Mesendoderm (in vitro differentiated cells): ENCODE data around the gene PARP14.
"Not testable (repeated sequence)": the region's sequence is repeated elsewhere in the genome, so short reads cannot be mapped to it uniquely, and the experiment has no call there.

Source experiments
- DNase-seq: peaks from one replicate; pipeline ENCODE4 v3.0.0; 2013
- H2AK5ac ChIP-seq: 2 replicates; pipeline ENCODE4 v1.6.1; 2013; ENCODE audit warnings: low read length, inconsistent platforms
- H2BK120ac ChIP-seq: 2 replicates; pipeline ENCODE4 v1.6.1; 2013; ENCODE audit warnings: low read depth, mild to moderate bottlenecking, low read length, moderate library complexity, mixed read lengths
- H2BK15ac ChIP-seq: replicated peaks from 2 replicates; pipeline ENCODE4 v1.6.1; 2013; ENCODE audit warnings: low read depth, mild to moderate bottlenecking, moderate library complexity
- H2BK5ac ChIP-seq: 2 replicates; pipeline ENCODE4 v1.6.1; 2013; ENCODE audit warnings: low read length, inconsistent platforms
- H3K18ac ChIP-seq: 2 replicates; pipeline ENCODE4 v1.6.1; 2013; ENCODE audit warnings: mild to moderate bottlenecking, low read length, mixed read lengths
- H3K23ac ChIP-seq: one replicate; pipeline ENCODE4 v1.6.1; 2013; ENCODE audit warnings: low read length
- H3K27ac ChIP-seq: 2 replicates; pipeline ENCODE4 v1.5.1; 2013; ENCODE audit warnings: low read depth, mild to moderate bottlenecking, inconsistent platforms, low read length, moderate library complexity
- H3K27me3 ChIP-seq: 2 replicates; pipeline ENCODE4 v1.6.1; 2013; ENCODE audit warnings: low read length, control low read depth, mild to moderate bottlenecking, inconsistent platforms; ENCODE audit not compliant: insufficient read depth, poor library complexity
- H3K36me3 ChIP-seq: 2 replicates; pipeline ENCODE4 v1.6.1; 2013; ENCODE audit warnings: low read length, inconsistent platforms; ENCODE audit not compliant: control insufficient read depth, insufficient read depth
- H3K4ac ChIP-seq: one replicate; pipeline ENCODE4 v1.6.1; 2013; ENCODE audit warnings: low read depth, mild to moderate bottlenecking, low read length, moderate library complexity
- H3K4me1 ChIP-seq: 2 replicates; pipeline ENCODE4 v1.6.1; 2013; ENCODE audit warnings: low read depth, low read length, inconsistent platforms; ENCODE audit not compliant: control insufficient read depth
- H3K4me2 ChIP-seq: 2 replicates; pipeline ENCODE4 v1.6.1; 2013; ENCODE audit warnings: low read length
- H3K4me3 ChIP-seq: 2 replicates; pipeline ENCODE4 v1.5.1; 2013; ENCODE audit warnings: mild to moderate bottlenecking, low read length
- H3K56ac ChIP-seq: one replicate; pipeline ENCODE4 v1.6.1; 2013; ENCODE audit warnings: low read length
- H3K79me1 ChIP-seq: 2 replicates; pipeline ENCODE4 v1.6.1; 2013; ENCODE audit warnings: low read length, inconsistent platforms
- H3K79me2 ChIP-seq: 2 replicates; pipeline ENCODE4 v1.6.1; 2013; ENCODE audit warnings: mild to moderate bottlenecking, low read length; ENCODE audit not compliant: control insufficient read depth, insufficient read depth
- H3K9ac ChIP-seq: 2 replicates; pipeline ENCODE4 v1.6.1; 2013; ENCODE audit warnings: low read length, inconsistent platforms
- H4K5ac ChIP-seq: one replicate; pipeline ENCODE4 v1.6.1; 2013; ENCODE audit warnings: low read length
- H4K8ac ChIP-seq: one replicate; pipeline ENCODE4 v1.6.1; 2013; ENCODE audit warnings: low read depth, mild to moderate bottlenecking, control low read depth, low read length, moderate library complexity
- WGBS: extraction: QIAGEN DNeasy Blood & Tissue Kit; methylation state at CpG from one replicate; pipeline ENCODE4 v1.1.7; 2013; ENCODE audit warnings: low lambda C conversion rate, missing lambda C conversion rate; ENCODE audit not compliant: insufficient coverage; ENCODE audit errors: extremely low coverage; 5-methylcytosine and 5-hydroxymethylcytosine counted together

Gene PARP14

DNA sequence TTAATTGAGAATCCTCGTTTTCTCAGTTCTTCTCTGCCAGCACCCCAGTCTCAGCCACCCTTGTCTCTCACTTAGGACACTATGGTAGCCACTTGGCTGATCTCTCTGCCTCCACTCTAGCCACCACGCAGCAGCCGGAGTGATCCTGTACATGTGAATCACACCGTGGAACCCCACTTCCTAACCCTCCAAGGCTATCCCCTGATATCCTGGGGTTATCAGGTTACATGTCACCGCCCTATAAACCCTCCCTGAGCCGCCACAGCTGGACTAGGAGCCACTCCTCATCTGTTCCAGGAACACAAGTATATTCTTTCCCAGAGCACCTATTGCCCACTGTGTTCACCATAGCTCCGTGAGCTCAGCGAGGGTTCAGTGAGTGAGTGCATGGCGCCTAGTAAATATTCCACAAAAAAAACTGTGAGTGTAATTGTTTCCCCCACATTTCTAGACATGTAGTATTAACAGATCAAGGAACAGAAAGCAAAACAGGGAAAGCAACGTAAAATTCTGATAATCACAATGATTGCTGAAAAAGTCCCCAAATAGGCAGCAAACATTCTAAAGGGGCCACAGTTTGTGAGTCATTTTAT is 661 bp upstream of the PARP14 start:
- peak; percentile 13 for DNase-seq
- peak overlapping the region; percentile 84 for H3K4me2 ChIP-seq
- no peaks in the 10 kb centered on the region for H3K27me3 ChIP-seq
- no peak overlapping the region for H3K27ac ChIP-seq
- H4K5ac ChIP-seq = peak overlapping the region; percentile 90
- H4K8ac ChIP-seq = no peak overlapping the region
- H3K36me3 ChIP-seq = no peaks in the 10 kb centered on the region
- peak overlapping the region; percentile 85 for H3K4ac ChIP-seq
- H3K79me1 ChIP-seq = no peaks in the 10 kb centered on the region
- no peaks in the 10 kb centered on the region for H3K4me1 ChIP-seq
- H3K79me2 ChIP-seq = no peaks in the 10 kb centered on the region
- no peak overlapping the region for H2BK5ac ChIP-seq
- no peak overlapping the region for H2BK15ac ChIP-seq
- no peak overlapping the region for H3K4me3 ChIP-seq
- WGBS = no CpG with 5 or more reads among the region's 10 CpGs
- H3K56ac ChIP-seq = peak overlapping the region; percentile 88
- no peak overlapping the region for H2BK120ac ChIP-seq
- no peak overlapping the region for H3K23ac ChIP-seq
- H2AK5ac ChIP-seq = no peak overlapping the region
- no peak overlapping the region for H3K18ac ChIP-seq
- H3K9ac ChIP-seq = peak overlapping the region; percentile 75

DNA sequence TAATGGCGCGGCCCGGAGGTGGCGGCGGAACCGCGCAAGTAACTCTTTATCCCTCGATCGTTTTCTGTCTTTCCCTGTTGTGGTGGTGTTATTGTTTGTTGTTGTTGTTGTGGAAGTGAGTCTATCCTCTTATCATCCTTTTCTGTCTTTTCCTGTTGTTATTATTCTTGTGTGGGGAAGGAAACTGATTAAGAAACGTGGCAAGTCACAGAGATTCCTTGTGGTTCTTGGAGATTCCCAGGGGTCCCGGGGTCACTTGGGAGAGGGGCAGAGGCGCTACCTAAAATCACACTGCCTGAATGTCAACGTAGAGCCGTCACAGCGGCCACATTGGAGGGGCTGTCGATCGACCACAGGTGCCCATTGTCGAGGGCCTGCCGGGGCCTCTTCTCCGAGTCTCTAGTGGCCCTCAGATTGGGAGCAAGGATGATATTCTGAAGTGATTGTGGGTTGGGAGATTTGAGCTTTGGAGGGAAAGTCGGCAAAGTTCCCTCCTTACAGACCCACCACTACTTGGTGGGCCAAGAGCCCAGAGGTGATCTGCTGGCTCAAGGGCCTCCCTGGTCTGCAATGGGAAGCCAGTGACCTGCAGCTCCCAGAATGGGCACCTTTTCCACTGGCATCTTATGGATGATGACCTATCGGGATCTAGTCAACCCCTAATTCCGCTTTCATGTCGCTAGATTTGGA is 790 bp downstream of the PARP14 start:
- peak overlapping the region; percentile 72 for H3K23ac ChIP-seq
- H3K4me2 ChIP-seq = peak overlapping the region; percentile 72
- H3K36me3 ChIP-seq = no peaks in the 10 kb centered on the region
- DNase-seq = peak; percentile 7
- H2BK5ac ChIP-seq = no peak overlapping the region
- H3K4me1 ChIP-seq = no peaks in the 10 kb centered on the region
- H3K56ac ChIP-seq = peak overlapping the region; percentile 88
- no peaks in the 10 kb centered on the region for H3K79me2 ChIP-seq
- no peak overlapping the region for H2BK120ac ChIP-seq
- no peaks in the 10 kb centered on the region for H3K27me3 ChIP-seq
- H3K9ac ChIP-seq = peak overlapping the region; percentile 66
- H3K4me3 ChIP-seq = peak overlapping the region; percentile 45
- no peak overlapping the region for H2AK5ac ChIP-seq
- no peak overlapping the region for H2BK15ac ChIP-seq
- H3K18ac ChIP-seq = peak overlapping the region; percentile 94
- peak overlapping the region; percentile 85 for H3K4ac ChIP-seq
- H4K8ac ChIP-seq = no peak overlapping the region
- H3K79me1 ChIP-seq = no peaks in the 10 kb centered on the region
- H4K5ac ChIP-seq = no peak overlapping the region
- no peak overlapping the region for H3K27ac ChIP-seq
- no CpG with 5 or more reads among the region's 24 CpGs for WGBS

DNA sequence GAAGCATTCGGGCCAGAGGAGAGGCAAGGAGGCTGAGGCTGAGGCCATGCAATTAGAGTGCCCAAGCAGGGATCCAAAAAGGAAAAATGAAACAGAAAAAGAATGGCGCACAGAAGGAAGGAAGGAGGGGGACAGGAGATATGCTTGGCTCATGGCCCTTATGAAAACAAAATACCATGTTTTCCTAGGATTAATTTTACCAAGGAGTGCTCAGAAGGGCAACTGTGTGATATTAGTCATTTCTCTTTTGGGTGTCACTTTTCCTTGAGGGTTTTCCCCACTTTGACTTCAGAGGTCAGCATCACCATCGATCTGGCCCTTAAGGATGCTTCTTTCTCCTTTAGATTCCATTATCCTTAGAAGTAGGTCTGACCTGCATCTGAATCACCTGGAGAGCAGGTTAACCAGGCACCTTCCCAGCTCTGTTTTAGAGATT is 1.4 kb downstream of the PARP14 start:
- Histone ChIP-seq H3K4me3 (no peak overlapping the region), H3K18ac (no peak overlapping the region), H3K9ac (no peak overlapping the region), H3K79me1 (no peaks in the 10 kb centered on the region), H3K4me1 (no peaks in the 10 kb centered on the region), H2AK5ac (no peak overlapping the region), H3K79me2 (no peaks in the 10 kb centered on the region), H3K23ac (no peak overlapping the region), H3K4ac (no peak overlapping the region), H3K4me2 (no peak overlapping the region), H3K36me3 (no peaks in the 10 kb centered on the region), H2BK120ac (no peak overlapping the region), H4K5ac (no peak overlapping the region), H3K56ac (no peak overlapping the region), H2BK5ac (no peak overlapping the region), H4K8ac (no peak overlapping the region), H3K27me3 (no peaks in the 10 kb centered on the region), H3K27ac (no peak overlapping the region), H2BK15ac (no peak overlapping the region)
- no peak for DNase-seq
- no CpG with 5 or more reads among the region's 3 CpGs for WGBS

DNA sequence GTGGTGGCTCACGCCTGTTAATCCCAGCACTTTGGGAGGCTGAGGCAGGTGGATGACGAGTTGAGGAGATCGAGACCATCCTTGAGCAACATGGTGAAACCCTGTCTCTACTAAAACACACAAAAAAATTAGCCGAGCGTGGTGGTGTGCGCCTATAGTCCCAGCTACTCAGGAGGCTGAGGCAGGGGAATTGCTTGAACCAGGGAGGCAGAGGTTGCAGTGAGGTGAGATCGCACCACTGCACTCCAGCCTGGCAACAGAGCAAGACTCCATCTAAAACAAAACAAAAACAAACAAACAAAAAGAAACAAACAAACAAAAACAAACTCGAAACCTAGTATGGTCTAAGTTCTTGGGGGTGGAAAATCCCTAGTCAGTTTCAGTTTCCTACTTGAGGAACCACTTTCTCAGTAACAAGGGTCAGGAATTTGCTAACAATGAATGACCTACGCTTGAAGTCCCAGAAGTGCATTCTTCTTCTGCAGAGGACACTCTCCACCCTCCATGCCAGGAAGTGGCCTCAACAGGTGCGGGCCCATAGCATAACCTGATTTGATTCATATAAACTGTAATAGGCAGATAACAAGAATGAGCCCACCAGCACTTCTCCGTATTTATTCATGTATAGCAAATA is 2.3 kb downstream of the PARP14 start:
- not testable (repeated sequence) for H3K4ac ChIP-seq, H2AK5ac ChIP-seq, H3K36me3 ChIP-seq, H2BK5ac ChIP-seq, H4K8ac ChIP-seq, H3K79me1 ChIP-seq, H3K4me2 ChIP-seq, H3K18ac ChIP-seq, H3K56ac ChIP-seq, DNase-seq, H3K27ac ChIP-seq, H3K9ac ChIP-seq, H3K4me3 ChIP-seq, H3K27me3 ChIP-seq, H3K79me2 ChIP-seq, H4K5ac ChIP-seq, H2BK15ac ChIP-seq, H2BK120ac ChIP-seq, H3K23ac ChIP-seq, H3K4me1 ChIP-seq
- no CpG with 5 or more reads among the region's 11 CpGs for WGBS

DNA sequence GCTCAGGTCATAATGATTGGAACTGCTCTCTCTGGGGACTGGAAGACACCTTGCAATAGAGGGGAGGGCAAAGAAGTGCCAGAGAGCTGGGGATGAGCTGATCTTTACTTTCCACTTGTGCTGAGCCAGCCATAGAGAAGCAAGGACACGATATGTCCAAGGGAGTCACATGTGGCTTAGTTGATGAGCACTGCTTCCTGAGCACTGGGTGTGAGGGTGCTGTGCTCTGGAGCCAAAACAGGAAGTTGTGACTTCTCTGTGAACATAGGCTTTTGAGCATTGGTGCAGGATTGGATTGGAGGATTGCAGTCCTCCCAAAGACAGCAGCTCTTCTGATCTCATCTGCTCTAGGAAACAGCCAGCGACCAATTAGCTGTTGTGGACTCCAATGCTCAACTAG is 6.7 kb downstream of the PARP14 start:
- Histone ChIP-seq H3K79me2 (no peaks in the 10 kb centered on the region), H3K4ac (no peak overlapping the region), H3K23ac (no peak overlapping the region), H3K4me1 (no peaks in the 10 kb centered on the region), H2AK5ac (no peak overlapping the region), H4K8ac (no peak overlapping the region), H3K56ac (no peak overlapping the region), H2BK5ac (no peak overlapping the region), H3K36me3 (no peaks in the 10 kb centered on the region), H2BK120ac (no peak overlapping the region), H3K18ac (no peak overlapping the region), H2BK15ac (no peak overlapping the region), H3K79me1 (no peaks in the 10 kb centered on the region), H3K4me2 (no peak overlapping the region), H3K27me3 (no peaks in the 10 kb centered on the region), H3K27ac (no peak overlapping the region), H4K5ac (no peak overlapping the region), H3K9ac (no peak overlapping the region), H3K4me3 (no peak overlapping the region)
- DNase-seq = no peak
- no CpG with 5 or more reads among the region's 2 CpGs for WGBS
